GM12872 (cell line): ENCODE measurements around the gene TMEM233.
A peak's percentile ranks its signal among the peaks of the same experiment; 100 is the strongest.

Source experiments
- TF ChIP-seq, protein P1 (sequence below): IDR thresholded peaks from 3 replicates; pipeline ENCODE4 v1.5.1; 2011; ENCODE audit warnings: low read depth, mild to moderate bottlenecking, low read length, moderate library complexity; ENCODE audit not compliant: insufficient read depth

Gene TMEM233

GRCh38 chr12:119644930-119645329, 51.4 kb downstream of the TMEM233 start:
- TF ChIP-seq, protein P1, sequence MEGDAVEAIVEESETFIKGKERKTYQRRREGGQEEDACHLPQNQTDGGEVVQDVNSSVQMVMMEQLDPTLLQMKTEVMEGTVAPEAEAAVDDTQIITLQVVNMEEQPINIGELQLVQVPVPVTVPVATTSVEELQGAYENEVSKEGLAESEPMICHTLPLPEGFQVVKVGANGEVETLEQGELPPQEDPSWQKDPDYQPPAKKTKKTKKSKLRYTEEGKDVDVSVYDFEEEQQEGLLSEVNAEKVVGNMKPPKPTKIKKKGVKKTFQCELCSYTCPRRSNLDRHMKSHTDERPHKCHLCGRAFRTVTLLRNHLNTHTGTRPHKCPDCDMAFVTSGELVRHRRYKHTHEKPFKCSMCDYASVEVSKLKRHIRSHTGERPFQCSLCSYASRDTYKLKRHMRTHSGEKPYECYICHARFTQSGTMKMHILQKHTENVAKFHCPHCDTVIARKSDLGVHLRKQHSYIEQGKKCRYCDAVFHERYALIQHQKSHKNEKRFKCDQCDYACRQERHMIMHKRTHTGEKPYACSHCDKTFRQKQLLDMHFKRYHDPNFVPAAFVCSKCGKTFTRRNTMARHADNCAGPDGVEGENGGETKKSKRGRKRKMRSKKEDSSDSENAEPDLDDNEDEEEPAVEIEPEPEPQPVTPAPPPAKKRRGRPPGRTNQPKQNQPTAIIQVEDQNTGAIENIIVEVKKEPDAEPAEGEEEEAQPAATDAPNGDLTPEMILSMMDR = no peak

- TF ChIP-seq, protein P1 = no peak
Measured at GRCh38 chr12:119645535-119646059, 52.0 kb downstream of the TMEM233 start.

- TF ChIP-seq, protein P1 = peak; percentile 75
Measured at GRCh38 chr12:119649202-119649808, 55.7 kb downstream of the TMEM233 start.

DNA sequence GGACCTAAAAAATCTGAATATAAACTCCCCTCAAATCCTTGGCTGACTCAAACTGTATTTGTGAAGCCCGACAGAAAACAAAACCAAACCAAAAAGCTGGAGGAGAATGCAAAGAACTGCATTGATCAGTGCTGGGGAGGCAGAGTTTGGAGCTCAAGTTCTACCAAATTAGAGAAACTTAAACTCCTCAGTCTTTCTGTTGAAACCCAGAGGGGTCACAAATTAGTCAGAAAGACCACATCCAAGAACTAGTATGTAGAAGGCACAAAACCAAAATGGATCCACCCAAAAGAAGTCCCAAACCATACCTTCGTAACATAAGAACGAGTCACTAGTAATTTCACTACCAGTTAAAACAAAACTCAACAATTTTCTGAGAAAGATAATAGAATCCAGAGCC, 59.1 kb downstream of the TMEM233 start:
- TF ChIP-seq, protein P1 = no peak

- TF ChIP-seq, protein P1 = peak; percentile 82
Measured at GRCh38 chr12:119659289-119659897, 65.8 kb downstream of the TMEM233 start.

DNA sequence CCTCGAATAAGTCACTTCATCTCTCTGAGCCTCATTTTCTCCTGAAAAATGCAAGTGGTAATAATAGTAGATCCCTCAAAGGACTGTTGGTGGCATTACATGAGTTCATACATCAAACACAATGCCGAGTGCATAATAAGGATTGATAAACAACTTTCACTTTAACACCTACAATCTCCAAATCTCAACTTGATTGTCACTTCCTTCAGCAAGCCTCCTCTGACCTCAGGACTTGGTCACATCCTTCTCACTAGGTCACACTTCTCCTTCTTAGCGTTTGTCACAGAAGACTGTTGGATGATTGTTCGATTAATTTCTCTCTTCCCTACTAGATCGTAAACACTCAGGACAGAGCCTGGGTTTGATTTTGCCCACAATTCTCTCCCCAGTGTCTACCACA, 66.5 kb downstream of the TMEM233 start:
- TF ChIP-seq, protein P1 = no peak

DNA sequence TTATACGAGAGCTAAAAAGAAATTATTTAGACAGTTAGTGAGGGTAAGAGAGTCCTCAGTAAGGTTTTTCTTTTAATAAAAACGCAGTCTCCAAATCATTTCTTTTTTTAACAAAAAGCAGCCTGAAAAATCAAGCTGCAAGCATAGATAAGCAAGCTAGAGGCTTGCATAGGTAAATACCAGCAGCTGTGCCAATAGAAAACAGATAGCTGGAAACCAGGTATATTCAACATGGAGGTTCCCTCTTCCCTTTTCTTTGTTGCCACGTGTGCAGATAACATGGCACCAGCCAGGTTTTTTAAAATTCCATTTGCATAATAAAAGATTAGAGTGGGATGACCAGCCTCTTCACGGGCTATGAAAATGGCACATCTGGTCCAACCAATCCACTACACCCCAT, 68.3 kb downstream of the TMEM233 start:
- TF ChIP-seq, protein P1 = no peak
